ENCODE results near the gene CFAP206.

CFAP206 gene

GRCh38 chr6:87431263-87431662 is 23.5 kb downstream of the CFAP206 start:
- TF ChIP-seq, protein P1, sequence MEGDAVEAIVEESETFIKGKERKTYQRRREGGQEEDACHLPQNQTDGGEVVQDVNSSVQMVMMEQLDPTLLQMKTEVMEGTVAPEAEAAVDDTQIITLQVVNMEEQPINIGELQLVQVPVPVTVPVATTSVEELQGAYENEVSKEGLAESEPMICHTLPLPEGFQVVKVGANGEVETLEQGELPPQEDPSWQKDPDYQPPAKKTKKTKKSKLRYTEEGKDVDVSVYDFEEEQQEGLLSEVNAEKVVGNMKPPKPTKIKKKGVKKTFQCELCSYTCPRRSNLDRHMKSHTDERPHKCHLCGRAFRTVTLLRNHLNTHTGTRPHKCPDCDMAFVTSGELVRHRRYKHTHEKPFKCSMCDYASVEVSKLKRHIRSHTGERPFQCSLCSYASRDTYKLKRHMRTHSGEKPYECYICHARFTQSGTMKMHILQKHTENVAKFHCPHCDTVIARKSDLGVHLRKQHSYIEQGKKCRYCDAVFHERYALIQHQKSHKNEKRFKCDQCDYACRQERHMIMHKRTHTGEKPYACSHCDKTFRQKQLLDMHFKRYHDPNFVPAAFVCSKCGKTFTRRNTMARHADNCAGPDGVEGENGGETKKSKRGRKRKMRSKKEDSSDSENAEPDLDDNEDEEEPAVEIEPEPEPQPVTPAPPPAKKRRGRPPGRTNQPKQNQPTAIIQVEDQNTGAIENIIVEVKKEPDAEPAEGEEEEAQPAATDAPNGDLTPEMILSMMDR (IDR thresholded peaks at IDR 0.05; ENCODE audit: control extremely low read depth, extremely low read depth, low read depth, missing control alignments) = no peak
- POLR2A ChIA-PET = no interaction called here
- DNase-seq (ENCODE audit: extremely low spot score) = no peak
- CTCF ChIA-PET = interaction anchor here (1.2 kb wide), 1 partner anchor 1021 kb away, joined by 3 read pairs; no protein-coding TSS in a partner anchor

GRCh38 chr6:87436435-87436834 is 28.7 kb downstream of the CFAP206 start:
- TF ChIP-seq, protein P1 (IDR thresholded peaks at IDR 0.05; ENCODE audit: control extremely low read depth, extremely low read depth, low read depth, missing control alignments) = no peak
- CTCF ChIA-PET = interaction anchor here (0.7 to 1.4 kb wide), 4 partner anchors 13 to 43 kb away, joined by 3 read pairs; no protein-coding TSS in a partner anchor
- peak; percentile 51 for DNase-seq (ENCODE audit: extremely low spot score)
- POLR2A ChIA-PET = no interaction called here

DNA sequence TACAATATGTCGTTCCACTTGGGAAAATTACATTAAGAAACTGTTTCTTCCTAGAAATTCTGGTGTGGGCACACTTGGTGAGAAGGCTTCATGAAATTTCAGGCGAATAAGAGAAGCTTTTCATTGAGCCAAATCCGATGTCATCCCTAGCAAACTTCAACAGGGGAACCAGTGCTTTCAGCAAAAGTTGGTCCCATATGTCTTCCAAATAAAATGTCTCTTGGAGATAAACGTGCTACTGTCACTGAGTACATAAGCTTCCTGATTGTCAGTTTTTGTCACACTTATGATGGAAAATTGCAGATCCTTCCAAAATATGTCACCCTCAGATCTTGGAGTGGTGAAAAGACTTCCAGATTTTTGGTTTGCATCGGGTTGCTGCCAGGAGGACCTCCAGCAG is 33.9 kb downstream of the CFAP206 start:
- TF ChIP-seq, protein P1 (IDR thresholded peaks at IDR 0.05; ENCODE audit: control extremely low read depth, extremely low read depth, low read depth, missing control alignments) = no peak
- CTCF ChIA-PET = interaction anchor here (1.1 kb wide), 1 partner anchor 14 kb away, joined by 3 read pairs; no protein-coding TSS in a partner anchor
- no peak for DNase-seq (ENCODE audit: extremely low spot score)
- POLR2A ChIA-PET = no interaction called here

DNA sequence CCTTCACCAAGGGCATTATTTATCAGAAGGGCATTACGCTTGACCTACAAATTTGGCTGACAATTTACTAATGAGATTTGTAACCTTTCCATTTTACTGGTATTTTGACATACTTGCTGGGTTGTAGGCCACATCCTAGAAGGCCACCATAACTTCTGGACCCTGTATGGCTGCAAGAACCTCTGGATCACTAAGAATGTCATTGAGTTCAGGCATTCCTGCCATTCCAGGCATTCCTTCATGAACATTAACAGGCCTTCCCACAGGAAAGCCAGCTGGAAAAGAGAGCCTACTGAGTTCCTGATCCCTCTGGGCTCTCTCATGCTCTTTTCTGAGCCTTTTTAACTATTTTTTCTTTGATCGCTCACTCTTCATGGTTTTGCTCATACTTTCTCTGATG is 36.6 kb downstream of the CFAP206 start:
- TF ChIP-seq, protein P1 (IDR thresholded peaks at IDR 0.05; ENCODE audit: control extremely low read depth, extremely low read depth, low read depth, missing control alignments) = no peak
- DNase-seq (ENCODE audit: extremely low spot score) = no peak
- CTCF ChIA-PET = interaction anchor here (1.0 to 1.2 kb wide), 2 partner anchors 55 to 144 kb away, joined by 3 read pairs; no protein-coding TSS in a partner anchor
- POLR2A ChIA-PET = no interaction called here

- TF ChIP-seq, protein P1 (IDR thresholded peaks at IDR 0.05; ENCODE audit: control extremely low read depth, extremely low read depth, low read depth, missing control alignments) = no peak
- no peak for DNase-seq (ENCODE audit: extremely low spot score)
- ChIA-PET CTCF (no interaction called here), POLR2A (no interaction called here)
Measured at GRCh38 chr6:87465051-87465450, 57.3 kb downstream of the CFAP206 start.

DNA sequence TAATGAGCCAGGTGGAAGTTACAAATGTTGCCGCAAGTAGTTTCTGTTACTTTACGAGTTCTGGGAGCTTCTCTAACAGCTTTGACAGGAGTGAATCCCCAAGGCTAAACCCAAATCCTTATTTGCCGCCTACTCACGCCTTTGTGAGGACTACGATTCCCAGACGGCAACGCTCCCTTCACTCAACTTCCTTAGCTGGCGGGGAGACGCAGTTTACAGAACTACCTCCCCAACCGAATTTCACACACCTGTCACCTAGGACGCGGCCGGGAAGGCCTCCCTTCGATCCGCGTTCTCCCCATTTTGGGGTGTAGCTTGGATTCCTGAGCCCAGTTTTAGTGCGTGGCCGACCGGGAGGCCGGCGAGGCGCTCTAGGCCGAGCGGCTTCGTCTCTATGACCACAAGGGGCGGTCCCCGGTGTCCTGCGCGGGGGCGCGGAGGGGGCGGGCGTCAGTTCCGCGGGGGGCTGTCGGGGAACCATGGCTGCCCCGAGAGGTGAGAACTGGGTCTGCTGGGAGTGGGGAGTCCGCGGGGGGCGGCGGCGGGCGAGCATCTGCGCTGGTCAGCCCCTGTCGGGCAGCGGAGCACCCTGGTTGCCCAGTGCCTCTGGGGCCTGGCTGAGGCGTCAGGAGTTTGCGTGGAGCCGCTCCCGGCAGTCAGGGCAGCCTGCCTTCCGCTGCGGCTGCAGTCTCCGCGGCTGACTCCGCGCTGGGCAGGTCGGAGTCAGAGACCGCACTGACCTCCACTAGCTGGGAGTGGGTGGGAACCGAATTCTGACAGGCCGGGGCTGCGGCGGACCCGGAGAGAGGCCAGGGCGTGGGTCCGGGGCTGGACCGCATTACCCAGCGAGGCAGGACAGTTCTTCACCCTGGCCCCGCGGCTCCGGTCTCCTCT is 65.0 kb downstream of the CFAP206 start, which contains the start of gene SLC35A1:
TSS of gene SLC35A1 (plus strand) at position 450 of the 894 bp plus-strand sequence. CDS start at position 480, 30 bp downstream.
- peak; percentile 92 for DNase-seq (ENCODE audit: extremely low spot score)
- ChIA-PET CTCF (interaction anchor here (0.6 to 1.2 kb wide), 2 partner anchors 12 to 22 kb away, joined by 3 to 4 read pairs; no protein-coding TSS in a partner anchor), POLR2A (interaction anchor here (0.6 kb wide), 1 partner anchor 78 kb away, joined by 3 read pairs; no protein-coding TSS in a partner anchor)
- TF ChIP-seq, protein P1 (IDR thresholded peaks at IDR 0.05; ENCODE audit: control extremely low read depth, extremely low read depth, low read depth, missing control alignments) = no peak

Data from GM10248 (cell line).